Omental fat pad (tissue), 4 donors: ENCODE measurements around the gene MAP3K1. TPM values are rescaled to one million over a fixed set of nuclear protein-coding genes. Genes with fewer than 3 reads are reported as not detected.
"Not testable (repeated sequence)": the region's sequence is repeated elsewhere in the genome, so short reads cannot be mapped to it uniquely, and the experiment has no call there.

Source experiments
- ATAC-seq: fragments of 150-250 bp; one replicate; pipeline ENCODE4 v1.9.1; 2016; ENCODE audit warnings: mild to moderate bottlenecking, moderate library complexity; ENCODE audit not compliant: low FRiP score
- DNase-seq: peaks from one replicate; pipeline ENCODE4 v3.0.0-alpha.2; 2019; ENCODE audit warnings: low spot score
- CTCF ChIP-seq, 3 donors: fragments of 450-650 bp; IDR thresholded peaks; one replicate each; pipeline ENCODE4 v1.5.1; 2016 to 2017; ENCODE audit warnings: antibody characterized with exemption in 3 of 3, mild to moderate bottlenecking in 3 of 3, moderate library complexity in 2 of 3
- total RNA-seq, 4 donors: library from RNA; depleted of rRNA; stranded (reverse); fragments of >200 nt; gene quantifications; one replicate each; pipeline ENCODE4 v1.1.0, GENCODE V29; 2016

Gene MAP3K1
- 10 to 100 TPM; 13.2 to 31.5 (median 19.0) TPM for total RNA-seq

GRCh38 chr5:56814963-56815657, at the start of gene MAP3K1:
Gene MAP3K1, plus strand, starts transcription at chr5:56815549. Its CDS starts 25 bp downstream, at chr5:56815574.
- no peak for DNase-seq
- no peak for TF ChIP-seq CTCF (IDR thresholded peaks at IDR 0.05)
- ATAC-seq, result peak; percentile 89

DNA sequence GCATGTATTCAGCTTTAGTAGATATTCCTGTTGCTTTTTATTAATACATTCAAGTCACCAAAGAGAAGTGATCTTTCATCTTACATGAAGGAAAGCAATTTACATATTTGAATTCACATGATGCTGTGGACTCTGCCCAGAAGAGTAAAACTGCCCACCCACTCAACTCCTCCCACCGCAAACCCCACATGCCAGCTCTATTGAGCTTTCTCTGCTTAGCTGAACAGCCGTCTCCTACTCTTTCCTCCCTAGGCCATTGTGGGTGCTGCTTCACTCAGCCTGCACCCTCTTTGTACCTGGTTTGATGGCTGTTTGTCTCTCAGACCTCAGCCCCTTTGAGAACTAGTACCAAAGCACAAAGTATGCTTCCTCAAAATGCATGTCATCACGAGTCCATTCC, 48.4 kb upstream of the MAP3K1 start:
- DNase-seq (no peak), ATAC-seq (no peak)
- TF ChIP-seq CTCF (IDR thresholded peaks at IDR 0.05), result no peak

DNA sequence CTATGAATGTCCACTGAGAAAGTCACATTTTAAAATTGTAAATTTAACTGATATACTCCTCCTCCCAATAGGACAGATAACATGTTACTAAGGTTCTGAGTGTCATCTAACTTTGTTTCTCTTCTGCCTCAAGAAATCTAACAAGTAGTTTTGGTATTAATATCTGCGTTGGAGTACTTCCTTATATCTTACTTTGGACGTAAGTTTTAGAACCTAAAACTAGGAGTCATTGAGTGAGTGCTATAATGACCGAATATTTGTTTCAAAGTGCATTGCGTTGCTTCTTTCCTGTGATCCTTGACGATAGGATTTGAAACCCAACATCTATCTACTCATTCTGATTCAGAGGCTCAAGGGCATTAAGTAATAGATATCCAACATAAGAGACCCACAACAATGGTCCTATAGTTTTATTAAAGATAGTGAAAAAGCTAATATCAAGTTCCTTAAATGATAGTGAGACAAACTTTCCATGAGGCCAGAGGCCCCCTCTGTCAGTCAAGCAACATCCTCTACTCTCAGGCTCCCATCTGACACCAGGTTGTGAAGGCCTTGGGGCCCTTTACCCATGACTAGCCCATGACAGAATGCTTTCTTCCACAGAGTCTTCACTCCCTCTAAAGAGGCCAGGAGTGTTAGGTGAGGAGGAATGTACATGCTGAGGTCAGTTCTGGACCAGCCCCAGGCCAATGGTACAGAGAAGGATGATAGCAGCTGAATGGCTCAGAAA, 45.3 kb upstream of the MAP3K1 start:
- no peak for ATAC-seq
- TF ChIP-seq CTCF (IDR thresholded peaks at IDR 0.05), result no peak
- DNase-seq, result no peak

DNA sequence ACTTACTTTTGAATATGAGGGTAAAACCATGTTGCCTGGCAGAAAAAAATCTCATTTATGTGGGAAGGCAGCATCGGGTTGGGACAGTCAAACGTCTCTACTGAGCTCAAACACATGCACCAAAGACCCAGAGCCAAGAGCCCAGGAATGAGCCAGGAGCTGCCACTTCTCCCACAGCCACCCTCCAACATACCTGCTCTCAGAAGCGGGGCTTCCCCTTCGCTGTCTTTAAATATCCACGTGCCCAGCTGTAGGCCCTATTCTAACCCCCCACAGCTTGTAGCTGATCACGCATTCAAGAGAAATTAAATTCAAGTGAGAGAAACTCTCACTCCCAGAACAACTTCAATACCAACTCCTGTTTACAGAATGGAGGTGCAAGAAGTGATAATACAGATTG, 42.6 kb upstream of the MAP3K1 start:
- DNase-seq (no peak), ATAC-seq (no peak)
- TF ChIP-seq CTCF (IDR thresholded peaks at IDR 0.05), result no peak

DNA sequence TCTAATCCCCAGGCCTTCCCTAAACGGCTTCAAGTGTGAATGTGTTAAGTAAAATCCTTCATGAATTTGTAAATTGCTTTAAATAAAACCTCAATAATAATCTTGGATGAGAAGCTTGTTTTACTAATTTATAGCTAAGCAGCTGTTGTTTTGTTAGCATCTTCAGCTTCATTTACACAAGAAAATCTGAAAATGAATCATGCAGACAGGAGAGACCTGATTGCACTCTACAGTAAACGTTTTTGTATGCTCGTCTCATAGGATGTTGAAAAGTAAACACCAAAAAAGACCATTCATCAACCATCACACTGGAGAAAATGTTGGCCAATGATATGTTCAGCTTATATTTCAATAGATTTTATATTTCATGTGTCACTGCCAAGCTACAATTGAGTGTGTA, 40.4 kb upstream of the MAP3K1 start:
- TF ChIP-seq CTCF (IDR thresholded peaks at IDR 0.05), result no peak
- DNase-seq (no peak), ATAC-seq (no peak)

DNA sequence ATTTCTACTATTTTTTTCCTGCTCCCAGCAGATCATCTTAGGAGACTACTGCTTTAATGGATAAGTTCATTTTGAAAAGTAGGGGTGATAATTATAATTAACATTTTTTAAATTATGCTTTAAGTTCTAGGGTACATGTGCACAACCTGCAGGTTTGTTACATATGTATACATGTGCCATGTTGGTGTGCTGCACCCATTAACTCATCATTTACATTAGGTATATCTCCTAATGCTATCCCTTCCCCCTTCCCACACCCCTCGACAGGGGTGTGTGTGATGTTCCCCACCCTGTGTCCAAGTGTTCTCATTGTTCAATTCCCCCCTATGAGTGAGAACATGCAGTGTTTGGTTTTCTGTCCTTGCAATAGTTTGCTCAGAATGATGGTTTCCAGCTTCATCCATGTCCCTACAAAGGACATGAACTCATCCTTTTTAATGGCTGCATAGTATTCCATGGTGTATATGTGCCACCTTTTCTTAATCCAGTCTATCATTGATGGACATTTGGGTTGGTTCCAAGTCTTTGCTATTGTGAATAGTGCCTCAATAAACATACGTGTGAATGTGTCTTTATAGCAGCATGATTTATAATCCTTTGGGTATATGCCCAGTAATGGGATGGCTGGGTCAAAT, 39.0 kb upstream of the MAP3K1 start:
- not testable (repeated sequence) for ATAC-seq, DNase-seq

DNA sequence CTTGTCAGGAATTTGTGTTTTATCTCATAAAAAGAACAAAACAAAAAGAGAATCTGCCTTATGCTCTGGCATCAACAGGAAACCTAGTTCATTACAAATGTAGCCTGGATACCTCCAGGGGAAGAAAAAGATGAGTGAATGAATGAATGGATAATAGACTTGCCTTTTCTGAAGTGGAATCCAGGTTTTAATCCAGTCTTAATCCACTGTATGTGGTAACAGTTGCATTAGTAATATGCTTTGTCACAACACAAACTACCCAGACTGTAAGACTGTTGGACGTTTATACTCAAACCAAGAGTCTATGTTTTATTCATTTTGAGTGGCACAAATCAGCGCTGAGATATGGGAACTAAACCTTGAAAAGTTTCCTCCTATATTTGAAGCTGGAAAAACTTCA, 32.1 kb upstream of the MAP3K1 start:
- ATAC-seq (no peak), DNase-seq (no peak)
- TF ChIP-seq CTCF (IDR thresholded peaks at IDR 0.05), result no peak
